Peyer's patch (tissue), 4 donors: ENCODE data around the gene RCOR3. TPM values are rescaled to one million over a fixed set of nuclear protein-coding genes. Genes with fewer than 3 reads are reported as not detected.

Experiments used
- DNase-seq, 3 donors: peaks; one replicate each; pipeline ENCODE4 v3.0.0-alpha.2; 2017 to 2019
- H3K27ac ChIP-seq, 4 donors: fragments of 200-600 bp; sonication (generic); one replicate each; pipeline ENCODE4 v1.5.1; 2016 to 2019
- H3K27me3 ChIP-seq, 2 donors: fragments of 200-600 bp; sonication (generic); one replicate each; pipeline ENCODE4 v1.5.1; 2019
- H3K36me3 ChIP-seq, 3 donors: fragments of 200-600 bp; sonication (generic); one replicate each; pipeline ENCODE4 v1.5.1; 2016 to 2019
- H3K4me1 ChIP-seq, 4 donors: fragments of 200-600 bp; sonication (generic); one replicate each; pipeline ENCODE4 v1.5.1; 2016 to 2019
- H3K4me3 ChIP-seq, 4 donors: fragments of 200-600 bp; sonication (generic); 1 replicate in 3 of 4; 2 replicates in 1 of 4; pipeline ENCODE4 v1.5.1; 2016 to 2019; ENCODE audit warnings: mild to moderate bottlenecking in 1 of 4
- H3K9me3 ChIP-seq, 4 donors: fragments of 200-600 bp; sonication (generic); one replicate each; pipeline ENCODE4 v1.5.1; 2016 to 2019; ENCODE audit warnings: mild to moderate bottlenecking in 1 of 4
- CTCF ChIP-seq, 6 experiments: fragments of 450-650 bp in 4 of 6; fragments of 200-600 bp in 2 of 6; sonication (generic) in 1 of 6; IDR thresholded peaks; one replicate each; pipeline ENCODE4 v1.5.1; 2017 to 2019; ENCODE audit warnings: antibody characterized with exemption in 6 of 6, mild to moderate bottlenecking in 3 of 6, moderate library complexity in 1 of 6
- POLR2A ChIP-seq, 2 donors: fragments of 450-650 bp; IDR thresholded peaks; one replicate each; pipeline ENCODE4 v1.5.1; 2017; ENCODE audit warnings: antibody characterized with exemption in 2 of 2, mild to moderate bottlenecking in 2 of 2, moderate library complexity in 2 of 2
- total RNA-seq, 4 donors: library from RNA; depleted of rRNA; stranded (reverse); fragments of >200 nt; gene quantifications; one replicate each; pipeline ENCODE4 v1.1.0, GENCODE V29; 2016

Gene RCOR3
- total RNA-seq, 4 donors from 2014 or later: 69.3 to 95.4 (median 74.7) TPM

- H3K27ac ChIP-seq: peak overlapping the region in 1 of 4 donors; percentile 94
- no peaks in the 10 kb centered on the region for H3K27me3 ChIP-seq
- H3K4me1 ChIP-seq: peaks cover 0 to 74% (median 60%) of the 10 kb centered on the region in 4 donors
- H3K4me3 ChIP-seq: no peak overlapping the region
- TF ChIP-seq CTCF (IDR thresholded peaks at IDR 0.05) (no peak), POLR2A (IDR thresholded peaks at IDR 0.05) (no peak)
- H3K9me3 ChIP-seq: no peaks in the 10 kb centered on the region
- no peak for DNase-seq
- no peaks in the 10 kb centered on the region for H3K36me3 ChIP-seq
These were observed 73.7 kb downstream of the RCOR3 start for GRCh38 chr1:211332830-211333229.

GRCh38 chr1:211333906-211334305 lies 74.7 kb downstream of the RCOR3 start:
- no peaks in the 10 kb centered on the region for H3K27me3 ChIP-seq
- H3K27ac ChIP-seq: peak overlapping the region in 3 of 4 donors; percentile 9 to 94 (median 25)
- DNase-seq: peak in 1 of 3 donors; percentile 47
- no peak overlapping the region for H3K4me3 ChIP-seq
- no peak for TF ChIP-seq CTCF (IDR thresholded peaks at IDR 0.05)
- no peak for TF ChIP-seq POLR2A (IDR thresholded peaks at IDR 0.05)
- no peaks in the 10 kb centered on the region for H3K36me3 ChIP-seq
- no peaks in the 10 kb centered on the region for H3K9me3 ChIP-seq
- peaks cover 0 to 72% (median 60%) of the 10 kb centered on the region in 4 donors for H3K4me1 ChIP-seq

- no peak overlapping the region for H3K4me3 ChIP-seq
- TF ChIP-seq POLR2A (IDR thresholded peaks at IDR 0.05) (no peak), CTCF (IDR thresholded peaks at IDR 0.05) (peak in 1 of 6 experiments; percentile 5)
- no peaks in the 10 kb centered on the region for H3K27me3 ChIP-seq
- H3K36me3 ChIP-seq: no peaks in the 10 kb centered on the region
- no peaks in the 10 kb centered on the region for H3K9me3 ChIP-seq
- H3K4me1 ChIP-seq: peaks cover 0 to 81% (median 60%) of the 10 kb centered on the region in 4 donors
- no peak for DNase-seq
- H3K27ac ChIP-seq: peak overlapping the region; percentile 56 to 94 (median 71)
These were observed 75.8 kb downstream of the RCOR3 start for GRCh38 chr1:211334986-211335385.

GRCh38 chr1:211335522-211336157 lies 76.5 kb downstream of the RCOR3 start:
- Histone ChIP-seq H3K4me3 (peak overlapping the region in 1 of 4 donors; percentile 26), H3K36me3 (no peaks in the 10 kb centered on the region), H3K27me3 (no peaks in the 10 kb centered on the region), H3K4me1 (peaks cover 0 to 75% (median 57%) of the 10 kb centered on the region in 4 donors), H3K9me3 (no peaks in the 10 kb centered on the region), H3K27ac (peak overlapping the region; percentile 56 to 94 (median 71))
- no peak for TF ChIP-seq POLR2A (IDR thresholded peaks at IDR 0.05)
- TF ChIP-seq CTCF (IDR thresholded peaks at IDR 0.05): no peak
- DNase-seq: peak in 2 of 3 donors; percentile 77 to 80

- peak in 1 of 3 donors; percentile 52 for DNase-seq
- Histone ChIP-seq H3K9me3 (no peaks in the 10 kb centered on the region), H3K36me3 (no peaks in the 10 kb centered on the region), H3K27me3 (no peaks in the 10 kb centered on the region), H3K27ac (peak overlapping the region; percentile 56 to 94 (median 71)), H3K4me1 (peaks cover 3 to 72% (median 55%) of the 10 kb centered on the region in 4 donors), H3K4me3 (peak overlapping the region in 1 of 4 donors; percentile 26)
- TF ChIP-seq POLR2A (IDR thresholded peaks at IDR 0.05) (no peak), CTCF (IDR thresholded peaks at IDR 0.05) (no peak)
These were observed 77.0 kb downstream of the RCOR3 start for GRCh38 chr1:211336161-211336560.
